Caco-2 (cell line): ENCODE results near the gene MRM1. TPM values are rescaled to one million over a fixed set of nuclear protein-coding genes. Genes with fewer than 3 reads are reported as not detected.

Experiments used
- BruUV-seq: library from RNA; stranded (reverse); fragments of 400-500 nt; replicated peaks from 2 replicates; lab custom pipeline; 2021; lab: Mats Ljungman, UMichigan
- CTCF ChIA-PET: fragments of 300-600 bp; sonication (Branson Sonifier 250); formaldehyde crosslinking; loops from one replicate; lab custom pipeline; 2022; ENCODE audit warnings: antibody characterized with exemption; lab: Charles Lee
- POLR2A ChIA-PET: fragments of 300-600 bp; sonication (Branson Sonifier 250); formaldehyde crosslinking; loops from one replicate; lab custom pipeline; 2022; ENCODE audit warnings: antibody characterized with exemption; lab: Charles Lee
- DNase-seq, 2 experiments: peaks; one replicate each; pipeline versions ENCODE4 v3.0.0 to v3.0.0-alpha.2; 2020 to 2022
- H3K27me3 ChIP-seq: replicated peaks from 2 replicates; pipeline ENCODE4 v1.6.0; 2011; ENCODE audit warnings: low read length; ENCODE audit not compliant: control insufficient read depth, insufficient read depth
- H3K36me3 ChIP-seq: 2 replicates; pipeline ENCODE4 v1.5.1; 2011; ENCODE audit warnings: low read length; ENCODE audit not compliant: control insufficient read depth, insufficient read depth
- H3K4me1 ChIP-seq: fragments of 250-450 bp; sonication (Bioruptor Pico); 2 replicates; pipeline ENCODE4 v1.5.1; 2020; ENCODE audit warnings: mild to moderate bottlenecking
- H3K4me3 ChIP-seq: 2 replicates; pipeline ENCODE4 v1.5.1; 2011; ENCODE audit warnings: low read depth, mild to moderate bottlenecking, control low read depth, low read length
- H3K9me3 ChIP-seq: fragments of 250-450 bp; sonication (Bioruptor Pico); 2 replicates; pipeline ENCODE4 v1.5.1; 2020; ENCODE audit warnings: mild to moderate bottlenecking, moderate library complexity
- H3K27ac Mint-ChIP-seq: one replicate; pipeline ENCODE4 v1.8.0; 2022; ENCODE audit warnings: mixed read lengths; ENCODE audit not compliant: unreplicated experiment
- H3K27me3 Mint-ChIP-seq: one replicate; pipeline ENCODE4 v1.8.0; 2022; ENCODE audit warnings: mixed read lengths; ENCODE audit not compliant: insufficient read depth, unreplicated experiment
- H3K36me3 Mint-ChIP-seq: one replicate; pipeline ENCODE4 v1.8.0; 2022; ENCODE audit warnings: mild to moderate bottlenecking, mixed read lengths; ENCODE audit not compliant: insufficient read depth, unreplicated experiment
- H3K4me1 Mint-ChIP-seq: one replicate; pipeline ENCODE4 v1.8.0; 2022; ENCODE audit warnings: low read depth, mixed read lengths; ENCODE audit not compliant: unreplicated experiment
- H3K4me3 Mint-ChIP-seq: one replicate; pipeline ENCODE4 v1.8.0; 2022; ENCODE audit warnings: mild to moderate bottlenecking, moderate library complexity, mixed read lengths; ENCODE audit not compliant: unreplicated experiment
- H3K9me3 Mint-ChIP-seq: one replicate; pipeline ENCODE4 v1.8.0; 2022; ENCODE audit warnings: mixed read lengths; ENCODE audit not compliant: unreplicated experiment
- CTCF ChIP-seq, 2 experiments: fragments of 200-600 bp in 1 of 2; IDR thresholded peaks; 1 replicate in 1 of 2; 2 replicates in 1 of 2; pipeline versions ENCODE4 v1.5.1 to v1.8.0; 2011 to 2022; ENCODE audit warnings: antibody characterized with exemption in 1 of 2, control low read depth in 1 of 2, inconsistent platforms in 1 of 2, low read depth in 1 of 2, low read length in 1 of 2, mild to moderate bottlenecking in 1 of 2, moderate library complexity in 1 of 2; ENCODE audit not compliant: insufficient read depth in 1 of 2, severe bottlenecking in 1 of 2, unreplicated experiment in 1 of 2
- intact Hi-C: fragments of 100-400 bp; cut with micrococcal nuclease; formaldehyde crosslinking; loops from one replicate; pipeline ENCODE4 v1.10.0; 2022; ENCODE audit not compliant: unreplicated experiment
- total RNA-seq: library from RNA; stranded (reverse); gene quantifications from 2 replicates; pipeline ENCODE4 v1.2.3, GENCODE V29; 2022

Gene MRM1
- total RNA-seq, 1 experiment from 2014 or later: 9.3 TPM

GRCh38 chr17:36614081-36614480, 12.7 kb downstream of the MRM1 start:
- Mint-ChIP-seq H3K36me3 (peaks cover 4% of the 10 kb centered on the region), H3K4me3 (no peak overlapping the region), H3K4me1 (no peaks in the 10 kb centered on the region), H3K27me3 (peaks cover 3% of the 10 kb centered on the region), H3K27ac (no peak overlapping the region), H3K9me3 (no peaks in the 10 kb centered on the region)
- BruUV-seq: no TSS peak
- no peaks in the 10 kb centered on the region for H3K36me3 ChIP-seq
- ChIA-PET CTCF (interaction anchor here (0.6 kb wide), 1 partner anchor 541 kb away, joined by 3 read pairs; no protein-coding TSS in a partner anchor), POLR2A (no interaction called here)
- H3K27me3 ChIP-seq: no peaks in the 10 kb centered on the region
- DNase-seq: no peak
- no peak overlapping the region for H3K4me3 ChIP-seq
- TF ChIP-seq CTCF (IDR thresholded peaks at IDR 0.05; ENCODE audit: insufficient read depth in 1 of 2, low read depth in 1 of 2, low read length in 1 of 2, severe bottlenecking in 1 of 2, unreplicated experiment in 1 of 2): no peak
- intact Hi-C loops: no loop called here
- no peaks in the 10 kb centered on the region for H3K4me1 ChIP-seq
- no peaks in the 10 kb centered on the region for H3K9me3 ChIP-seq

DNA sequence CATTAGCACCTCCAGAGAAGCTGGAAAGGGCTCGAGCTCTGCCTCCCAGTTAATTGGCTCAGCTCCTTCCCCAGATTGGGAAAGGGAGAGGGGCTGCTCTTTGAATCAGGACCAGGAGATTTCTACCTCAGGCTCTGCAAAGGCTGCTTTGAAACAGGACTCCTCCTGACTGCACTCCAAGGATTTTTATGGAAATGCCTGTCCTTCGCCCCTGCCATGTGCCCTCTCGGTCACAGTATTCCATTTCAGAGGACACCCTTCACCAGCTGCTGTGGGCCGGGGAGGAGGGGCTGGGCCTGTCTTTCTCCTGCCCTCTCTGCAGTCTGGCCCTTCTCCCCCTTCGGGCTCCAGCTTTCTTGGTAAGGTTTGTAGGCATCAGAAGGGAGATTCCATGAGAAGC, 13.6 kb downstream of the MRM1 start:
- no peaks in the 10 kb centered on the region for H3K36me3 ChIP-seq
- Mint-ChIP-seq H3K27me3 (peaks cover 6% of the 10 kb centered on the region), H3K36me3 (peaks cover 4% of the 10 kb centered on the region), H3K27ac (no peak overlapping the region), H3K4me3 (no peak overlapping the region), H3K4me1 (no peaks in the 10 kb centered on the region), H3K9me3 (no peaks in the 10 kb centered on the region)
- CTCF ChIA-PET: no interaction called here
- POLR2A ChIA-PET: no interaction called here
- no peaks in the 10 kb centered on the region for H3K27me3 ChIP-seq
- BruUV-seq: no TSS peak
- no peaks in the 10 kb centered on the region for H3K9me3 ChIP-seq
- intact Hi-C loops: no loop called here
- TF ChIP-seq CTCF (IDR thresholded peaks at IDR 0.05; ENCODE audit: insufficient read depth in 1 of 2, low read depth in 1 of 2, low read length in 1 of 2, severe bottlenecking in 1 of 2, unreplicated experiment in 1 of 2): no peak
- H3K4me3 ChIP-seq: no peak overlapping the region
- H3K4me1 ChIP-seq: no peaks in the 10 kb centered on the region
- no peak for DNase-seq

DNA sequence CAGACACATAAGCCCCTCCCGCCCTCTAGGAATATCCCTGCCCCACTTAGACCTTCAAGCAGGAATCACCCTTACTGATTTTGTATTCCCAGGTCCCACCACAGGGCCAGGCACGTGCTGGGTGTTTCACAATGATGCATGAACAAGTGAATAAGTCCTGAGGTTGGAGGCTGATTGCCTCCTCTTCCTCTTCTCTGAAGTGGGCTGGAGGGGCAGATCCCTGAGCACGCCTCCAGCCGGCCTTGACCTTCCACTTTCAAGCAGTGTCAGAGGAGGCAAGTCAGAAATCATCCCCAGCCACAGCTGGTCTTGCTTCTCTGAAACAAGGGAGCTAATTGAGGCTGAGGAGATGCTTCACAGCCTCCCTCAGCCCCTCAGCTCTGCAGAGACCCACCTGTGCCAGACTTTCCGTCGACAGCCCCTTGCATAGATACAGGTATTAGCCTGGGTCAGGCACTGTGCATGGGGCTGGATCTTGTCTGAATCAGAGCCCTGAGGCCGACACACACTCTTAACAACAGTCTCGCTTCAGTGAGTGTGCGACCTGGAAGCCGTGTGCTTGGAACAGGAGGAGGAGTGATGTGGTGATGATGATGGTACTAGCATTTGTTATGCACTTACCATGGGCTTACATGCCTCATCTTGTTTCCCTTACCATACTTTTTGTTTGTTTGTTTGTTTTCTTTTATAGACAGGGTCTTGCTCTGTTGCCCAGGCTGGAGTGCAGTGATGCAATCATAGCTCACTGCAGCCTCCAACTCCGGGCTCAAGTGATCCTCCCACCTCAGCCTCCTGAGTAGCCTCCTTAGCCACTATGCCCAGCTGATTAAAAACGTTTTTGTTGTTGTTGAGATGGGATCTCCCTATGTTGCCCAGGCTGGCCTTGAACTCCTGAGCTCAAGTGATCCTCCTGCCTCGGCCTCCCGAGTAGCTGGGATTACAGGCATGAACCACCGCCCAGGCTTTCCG, 15.0 kb downstream of the MRM1 start:
- Mint-ChIP-seq H3K9me3 (no peaks in the 10 kb centered on the region), H3K27me3 (peaks cover 11% of the 10 kb centered on the region), H3K36me3 (peaks cover 4% of the 10 kb centered on the region), H3K4me3 (no peak overlapping the region), H3K27ac (no peak overlapping the region), H3K4me1 (no peaks in the 10 kb centered on the region)
- POLR2A ChIA-PET: no interaction called here
- H3K36me3 ChIP-seq: no peaks in the 10 kb centered on the region
- no peaks in the 10 kb centered on the region for H3K4me1 ChIP-seq
- TF ChIP-seq CTCF (IDR thresholded peaks at IDR 0.05; ENCODE audit: insufficient read depth in 1 of 2, low read depth in 1 of 2, low read length in 1 of 2, severe bottlenecking in 1 of 2, unreplicated experiment in 1 of 2): no peak
- CTCF ChIA-PET: interaction anchor here (0.7 kb wide), 1 partner anchor 544 kb away, joined by 4 read pairs; no protein-coding TSS in a partner anchor
- H3K4me3 ChIP-seq: no peak overlapping the region
- no peaks in the 10 kb centered on the region for H3K9me3 ChIP-seq
- intact Hi-C loops: no loop called here
- DNase-seq: no peak
- H3K27me3 ChIP-seq: no peaks in the 10 kb centered on the region; the same call in 1 of the 2 replicates
- no TSS peak for BruUV-seq
